ENCODE measurements around the gene NSUN5. TPM values are rescaled to one million over a fixed set of nuclear protein-coding genes. Genes with fewer than 3 reads are reported as not detected.

NSUN5 gene
- total and polyA plus RNA-seq, 2 donors from 2014 or later = 24.2 to 25.8 TPM

DNA sequence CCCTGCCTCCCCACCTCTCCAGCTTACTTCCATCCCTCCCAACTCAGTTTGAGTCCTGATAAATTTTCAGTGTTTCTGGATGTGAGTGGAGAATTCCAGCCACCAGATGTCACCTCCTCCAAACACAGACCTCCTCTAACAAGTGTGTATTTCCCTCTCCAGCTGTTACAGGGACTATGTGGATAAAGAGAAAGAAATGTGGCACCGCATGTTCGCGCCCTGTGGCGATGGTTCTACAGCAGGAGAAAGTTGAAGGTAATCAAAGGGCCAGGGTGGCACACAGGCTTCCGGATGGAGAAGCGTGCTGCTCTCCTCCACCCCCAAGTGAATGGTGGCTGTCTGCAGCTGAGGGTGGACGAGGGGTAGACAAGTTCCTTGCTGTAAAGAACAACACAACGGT, 34.0 kb upstream of the NSUN5 start:
- FAIRE-seq (no peak), DNase-seq (peak in 4 of 5 donors; percentile 61 to 90 (median 77))
- H3K9me3 ChIP-seq (ENCODE audit: control insufficient read depth in 2 of 3, insufficient read depth in 1 of 3, low read length in 3 of 3) = no peaks in the 10 kb centered on the region
- no peaks in the 10 kb centered on the region for H3K36me3 ChIP-seq (ENCODE audit: control insufficient read depth in 2 of 3, insufficient read depth in 3 of 3, low read length in 3 of 3)
- peak; percentile 47 for TF ChIP-seq CTCF (IDR thresholded peaks at IDR 0.05; ENCODE audit: borderline replicate concordance, extremely low read depth, insufficient read depth)
- H3K4me1 ChIP-seq (ENCODE audit: control insufficient read depth in 2 of 3, insufficient read depth in 2 of 3, low read depth in 1 of 3, low read length in 3 of 3) = peaks cover 0 to 5% (median 0%) of the 10 kb centered on the region in 3 donors
- no peaks in the 10 kb centered on the region for H3K27me3 ChIP-seq (ENCODE audit: control insufficient read depth, insufficient read depth, low read length)
- peak overlapping the region in 1 of 3 donors; percentile 46 for H3K9ac ChIP-seq (ENCODE audit: low read length in 3 of 3)
- no peak overlapping the region for H3K27ac ChIP-seq (ENCODE audit: low read depth in 2 of 2, low read length in 2 of 2)
- intact Hi-C loops (cut with DNase I) = no loop called here
- peak overlapping the region in 1 of 3 donors; percentile 41 for H3K4me3 ChIP-seq (ENCODE audit: low read length in 3 of 3)

DNA sequence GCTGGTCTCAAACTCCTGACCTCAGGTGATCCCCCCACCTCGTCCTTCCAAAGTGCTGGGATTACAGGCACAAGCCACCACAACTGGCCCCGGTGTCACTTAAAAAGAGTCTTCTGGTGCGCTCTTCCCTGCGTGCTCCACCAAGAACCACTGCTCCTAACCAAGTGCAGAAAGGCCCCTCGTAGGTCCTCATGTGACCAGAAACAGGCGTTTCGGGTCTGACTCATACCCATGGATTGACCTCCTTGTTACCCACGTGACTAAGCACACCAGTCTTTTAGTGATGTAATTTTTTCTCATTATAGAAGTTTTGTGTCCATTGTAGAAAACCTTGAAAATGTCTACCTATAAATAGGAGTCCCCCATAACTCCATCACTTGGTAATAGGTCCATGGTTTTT, 33.3 kb upstream of the NSUN5 start:
- H3K4me3 ChIP-seq (ENCODE audit: low read length in 3 of 3) = no peak overlapping the region
- H3K9ac ChIP-seq (ENCODE audit: low read length in 3 of 3) = no peak overlapping the region
- intact Hi-C loops (cut with DNase I) = no loop called here
- peaks cover 0 to 5% (median 0%) of the 10 kb centered on the region in 3 donors for H3K4me1 ChIP-seq (ENCODE audit: control insufficient read depth in 2 of 3, insufficient read depth in 2 of 3, low read depth in 1 of 3, low read length in 3 of 3)
- H3K27ac ChIP-seq (ENCODE audit: low read depth in 2 of 2, low read length in 2 of 2) = no peak overlapping the region
- H3K9me3 ChIP-seq (ENCODE audit: control insufficient read depth in 2 of 3, insufficient read depth in 1 of 3, low read length in 3 of 3) = no peaks in the 10 kb centered on the region
- H3K36me3 ChIP-seq (ENCODE audit: control insufficient read depth in 2 of 3, insufficient read depth in 3 of 3, low read length in 3 of 3) = no peaks in the 10 kb centered on the region
- no peak for TF ChIP-seq CTCF (IDR thresholded peaks at IDR 0.05; ENCODE audit: borderline replicate concordance, extremely low read depth, insufficient read depth)
- H3K27me3 ChIP-seq (ENCODE audit: control insufficient read depth, insufficient read depth, low read length) = no peaks in the 10 kb centered on the region
- DNase-seq = no peak
- FAIRE-seq = no peak

- H3K9ac ChIP-seq (ENCODE audit: low read length in 3 of 3) = no peak overlapping the region
- no peak overlapping the region for H3K27ac ChIP-seq (ENCODE audit: low read depth in 2 of 2, low read length in 2 of 2)
- intact Hi-C loops (cut with DNase I) = no loop called here
- H3K9me3 ChIP-seq (ENCODE audit: control insufficient read depth in 2 of 3, insufficient read depth in 1 of 3, low read length in 3 of 3) = no peaks in the 10 kb centered on the region
- FAIRE-seq (no peak), DNase-seq (no peak)
- no peak overlapping the region for H3K4me3 ChIP-seq (ENCODE audit: low read length in 3 of 3)
- no peaks in the 10 kb centered on the region for H3K27me3 ChIP-seq (ENCODE audit: control insufficient read depth, insufficient read depth, low read length)
- no peaks in the 10 kb centered on the region for H3K36me3 ChIP-seq (ENCODE audit: control insufficient read depth in 2 of 3, insufficient read depth in 3 of 3, low read length in 3 of 3)
- no peak for TF ChIP-seq CTCF (IDR thresholded peaks at IDR 0.05; ENCODE audit: borderline replicate concordance, extremely low read depth, insufficient read depth)
- H3K4me1 ChIP-seq (ENCODE audit: control insufficient read depth in 2 of 3, insufficient read depth in 2 of 3, low read depth in 1 of 3, low read length in 3 of 3) = peaks cover 0 to 3% (median 0%) of the 10 kb centered on the region in 3 donors
Measured at GRCh38 chr7:73340514-73340913, 31.9 kb upstream of the NSUN5 start.

DNA sequence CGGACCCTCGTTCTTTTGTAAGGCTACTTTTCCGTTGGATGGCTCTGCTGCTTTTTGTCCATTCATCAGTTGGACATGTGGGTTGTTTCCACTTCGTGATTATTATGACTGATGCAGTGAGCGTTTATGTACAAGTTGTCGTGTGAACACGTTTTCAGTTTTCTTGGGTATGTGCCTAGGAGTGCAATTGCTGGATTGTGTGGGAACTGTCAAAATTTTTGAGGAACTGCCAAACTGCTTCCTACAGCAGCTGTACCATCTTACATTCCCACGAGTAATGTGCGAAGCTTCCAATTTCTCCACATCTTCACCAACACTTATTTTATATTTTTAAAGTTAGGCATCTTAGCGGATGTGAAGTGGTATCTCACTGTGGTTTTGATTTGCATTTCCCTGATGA, 29.7 kb upstream of the NSUN5 start:
- Histone ChIP-seq H3K9me3 (ENCODE audit: control insufficient read depth in 2 of 3, insufficient read depth in 1 of 3, low read length in 3 of 3) (no peaks in the 10 kb centered on the region), H3K4me1 (ENCODE audit: control insufficient read depth in 2 of 3, insufficient read depth in 2 of 3, low read depth in 1 of 3, low read length in 3 of 3) (peaks cover 0 to 3% (median 0%) of the 10 kb centered on the region in 3 donors), H3K4me3 (ENCODE audit: low read length in 3 of 3) (no peak overlapping the region), H3K36me3 (ENCODE audit: control insufficient read depth in 2 of 3, insufficient read depth in 3 of 3, low read length in 3 of 3) (no peaks in the 10 kb centered on the region), H3K27ac (ENCODE audit: low read depth in 2 of 2, low read length in 2 of 2) (no peak overlapping the region), H3K27me3 (ENCODE audit: control insufficient read depth, insufficient read depth, low read length) (no peaks in the 10 kb centered on the region), H3K9ac (ENCODE audit: low read length in 3 of 3) (no peak overlapping the region)
- no peak for DNase-seq
- no peak for FAIRE-seq
- no peak for TF ChIP-seq CTCF (IDR thresholded peaks at IDR 0.05; ENCODE audit: borderline replicate concordance, extremely low read depth, insufficient read depth)
- intact Hi-C loops (cut with DNase I) = no loop called here

Measured in kidney (tissue), 14 donors.